Measurements from ENCODE around the gene BMPR1B. TPM values are rescaled to one million over a fixed set of nuclear protein-coding genes. Genes with fewer than 3 reads are reported as not detected.

Gene BMPR1B
- total RNA-seq, 1 experiment from 2014 or later = not detected

- Histone ChIP-seq H3K36me3 (ENCODE audit: control insufficient read depth in 1 of 2, insufficient read depth in 2 of 2, low read length in 2 of 2) (no peaks in the 10 kb centered on the region), H3K9ac (ENCODE audit: low read length) (no peak overlapping the region), H3K4me2 (ENCODE audit: low read length) (no peak overlapping the region), H3K9me2 (ENCODE audit: insufficient read depth) (no peaks in the 10 kb centered on the region), H3K27me3 (ENCODE audit: insufficient read depth, low read length) (no peaks in the 10 kb centered on the region), H2AFZ (ENCODE audit: low read depth, low read length, poor library complexity, severe bottlenecking) (no peak overlapping the region), H3K4me3 (replicated peaks in 1 of 2; ENCODE audit: low read depth in 1 of 2, low read length in 2 of 2) (no peak overlapping the region), H4K20me1 (ENCODE audit: insufficient read depth) (no peaks in the 10 kb centered on the region), H3K79me2 (ENCODE audit: insufficient read depth, low read length) (no peaks in the 10 kb centered on the region), H3K9me3 (ENCODE audit: control insufficient read depth in 1 of 2, insufficient read depth in 1 of 2, low read depth in 1 of 2, low read length in 2 of 2) (no peaks in the 10 kb centered on the region), H3K27ac (ENCODE audit: low read depth, low read length) (no peak overlapping the region), H3K4me1 (ENCODE audit: control insufficient read depth in 1 of 2, insufficient read depth in 2 of 2, low read length in 2 of 2) (no peaks in the 10 kb centered on the region)
- DNase-seq (ENCODE audit: low read depth, low spot score) (no peak), ATAC-seq (no peak)
- TF ChIP-seq CEBPB (IDR thresholded peaks at IDR 0.05; ENCODE audit: low read depth) (no peak), TCF7L2 (IDR thresholded peaks at IDR 0.05; ENCODE audit: borderline replicate concordance, extremely low read depth, insufficient read depth, insufficient read length) (no peak), ZBTB33 (IDR thresholded peaks at IDR 0.05; ENCODE audit: extremely low read depth, insufficient replicate concordance, low read length) (no peak)
- BruUV-seq (replicated peaks) = no TSS peak
- RAD21 ChIA-PET (ENCODE audit: low non-redundant PET in 1 of 2, low total read pairs in 2 of 2, uncharacterized antibody in 2 of 2, unreplicated experiment in 2 of 2) = no interaction called here
- intact Hi-C loops (cut with micrococcal nuclease) = no loop called here
- POLR2A ChIA-PET = no interaction called here
- CTCF ChIA-PET = no interaction called here
Observed at GRCh38 chr4:94882756-94883155, 125.0 kb downstream of the BMPR1B start.

- no peak for TF ChIP-seq EGR1 (IDR thresholded peaks at IDR 0.05; ENCODE audit: low read depth)
- no peak for TF ChIP-seq ZNF274 (IDR thresholded peaks at IDR 0.05; ENCODE audit: low read depth, low read length)
- no peak for TF ChIP-seq EZH2phosphoT487 (IDR thresholded peaks at IDR 0.05; ENCODE audit: borderline replicate concordance)
- TF ChIP-seq CBX3 (IDR thresholded peaks at IDR 0.05; ENCODE audit: low read depth) = no peak
- TF ChIP-seq MAX (IDR thresholded peaks at IDR 0.05) = no peak
- no peak for TF ChIP-seq ELF1 (IDR thresholded peaks at IDR 0.05; ENCODE audit: borderline replicate concordance, low read depth)
- no peaks in the 10 kb centered on the region for H4K20me1 ChIP-seq (ENCODE audit: insufficient read depth)
- DNase-seq (ENCODE audit: low read depth, low spot score) (no peak), ATAC-seq (no peak)
- H3K9me3 ChIP-seq (ENCODE audit: control insufficient read depth in 1 of 2, insufficient read depth in 1 of 2, low read depth in 1 of 2, low read length in 2 of 2) = no peaks in the 10 kb centered on the region; a peak in 1 of 4 replicates
- no peak overlapping the region for H3K9ac ChIP-seq (ENCODE audit: low read length)
- no peaks in the 10 kb centered on the region for H3K36me3 ChIP-seq (ENCODE audit: control insufficient read depth in 1 of 2, insufficient read depth in 2 of 2, low read length in 2 of 2)
- ChIA-PET RAD21 (ENCODE audit: low non-redundant PET in 1 of 2, low total read pairs in 2 of 2, uncharacterized antibody in 2 of 2, unreplicated experiment in 2 of 2) (no interaction called here), POLR2A (no interaction called here), CTCF (no interaction called here)
- no peak overlapping the region for H3K4me2 ChIP-seq (ENCODE audit: low read length)
- no peaks in the 10 kb centered on the region for H3K4me1 ChIP-seq (ENCODE audit: control insufficient read depth in 1 of 2, insufficient read depth in 2 of 2, low read length in 2 of 2)
- no peaks in the 10 kb centered on the region for H3K79me2 ChIP-seq (ENCODE audit: insufficient read depth, low read length)
- intact Hi-C loops (cut with micrococcal nuclease) = no loop called here
- no peaks in the 10 kb centered on the region for H3K27me3 ChIP-seq (ENCODE audit: insufficient read depth, low read length)
- no TSS peak for BruUV-seq (replicated peaks)
- no peaks in the 10 kb centered on the region for H3K9me2 ChIP-seq (ENCODE audit: insufficient read depth)
- H2AFZ ChIP-seq (ENCODE audit: low read depth, low read length, poor library complexity, severe bottlenecking) = no peak overlapping the region
- no peak overlapping the region for H3K27ac ChIP-seq (ENCODE audit: low read depth, low read length)
- H3K4me3 ChIP-seq (replicated peaks in 1 of 2; ENCODE audit: low read depth in 1 of 2, low read length in 2 of 2) = no peak overlapping the region
Observed at GRCh38 chr4:94887027-94887426, 129.3 kb downstream of the BMPR1B start.

Measured in HCT116 (cell line).